ENCODE data around the gene TM6SF1.

GRCh38 chr15:83077491-83078230 lies 29.8 kb upstream of the TM6SF1 start:
- TF ChIP-seq CTCF (optimal IDR thresholded peaks at IDR 0.05 in 1 of 3, IDR thresholded peaks at IDR 0.05 in 1 of 3, conservative IDR thresholded peaks at IDR 0.05 in 1 of 3; ENCODE audit: extremely low read depth in 1 of 3, insufficient read depth in 2 of 3, low read length in 3 of 3) (no peak), EZH2 (IDR thresholded peaks at IDR 0.05; ENCODE audit: low read length) (no peak)
